GM12878 (cell line): ENCODE results near the gene PSMD14. TPM values are rescaled to one million over a fixed set of nuclear protein-coding genes. Genes with fewer than 3 reads are reported as not detected.

ENCODE experiments used
- ATAC-seq: fragments of 200-7000 bp; cut with Tn5 transposase; 3 replicates; pipeline ENCODE4 v1.9.1; 2020; ENCODE audit warnings: mild to moderate bottlenecking, moderate library complexity
- BruUV-seq: library from RNA; stranded (reverse); fragments of 400-500 nt; replicated peaks from 2 replicates; lab custom pipeline; 2021; lab: Mats Ljungman, UMichigan
- CTCF ChIA-PET: fragments of 300-600 bp; sonication (Branson Sonifier 250); formaldehyde crosslinking; extraction: SDS; loops from one replicate; lab custom pipeline; 2021; ENCODE audit warnings: inconsistent platforms; lab: Yijun Ruan, JAX
- POLR2A ChIA-PET: fragments of 350-600 bp; formaldehyde crosslinking; extraction: SDS; loops from one replicate; lab custom pipeline; 2021; ENCODE audit warnings: inconsistent platforms; lab: Charles Lee
- RAD21 ChIA-PET: fragments of 300-600 bp; sonication (Branson Sonifier 250); formaldehyde crosslinking; loops from one replicate; lab custom pipeline; 2023; ENCODE audit warnings: antibody characterized with exemption; ENCODE audit not compliant: unreplicated experiment; lab: Charles Lee
- SMC1A ChIA-PET: fragments of 300-600 bp; sonication (Branson Sonifier 250); formaldehyde crosslinking; loops from one replicate; lab custom pipeline; 2023; ENCODE audit not compliant: unreplicated experiment, uncharacterized antibody; lab: Charles Lee
- DNase-seq: peaks from one replicate; pipeline ENCODE4 v3.0.0-alpha.2; 2011; ENCODE audit warnings: low read depth, low spot score
- FAIRE-seq: peaks from 3 replicates; lab custom pipeline; 2011; peaks lifted over from hg19 to GRCh38; lab: Jason Lieb, UNC
- H2AFZ ChIP-seq: 2 replicates; pipeline ENCODE4 v1.6.0; 2011; ENCODE audit warnings: low read depth, low read length, control low read depth; ENCODE audit not compliant: control insufficient read depth
- H3K27ac ChIP-seq: 2 replicates; pipeline ENCODE4 v1.5.1; 2011; ENCODE audit warnings: control low read depth; ENCODE audit not compliant: control insufficient read depth, insufficient read depth
- H3K27me3 ChIP-seq, 2 experiments: replicated peaks in 1 of 2; 2 replicates each; pipeline versions ENCODE4 v1.6.0 to v1.6.1; 2011; ENCODE audit warnings: low read length in 1 of 2; ENCODE audit not compliant: control insufficient read depth in 2 of 2, insufficient read depth in 2 of 2
- H3K36me3 ChIP-seq, 2 experiments: 2 replicates each; pipeline ENCODE4 v1.5.1; 2011; ENCODE audit warnings: low read length in 1 of 2; ENCODE audit not compliant: control insufficient read depth in 2 of 2, insufficient read depth in 2 of 2
- H3K4me1 ChIP-seq: 2 replicates; pipeline ENCODE4 v1.6.1; 2011; ENCODE audit warnings: mild to moderate bottlenecking, low read length, moderate library complexity, mixed read lengths; ENCODE audit not compliant: control insufficient read depth, insufficient read depth
- H3K4me2 ChIP-seq: 2 replicates; pipeline ENCODE4 v1.6.0; 2011; ENCODE audit warnings: control low read depth; ENCODE audit not compliant: control insufficient read depth, insufficient read depth
- H3K4me3 ChIP-seq: fragments of 200-600 bp; sonication (generic); 2 replicates; pipeline ENCODE4 v1.5.1; 2016
- H3K79me2 ChIP-seq: 2 replicates; pipeline ENCODE4 v1.6.0; 2011; ENCODE audit warnings: low read length; ENCODE audit not compliant: control insufficient read depth, insufficient read depth
- H3K9ac ChIP-seq: 2 replicates; pipeline ENCODE4 v1.8.0; 2011; ENCODE audit warnings: low read length, control low read depth, mixed read lengths; ENCODE audit not compliant: control insufficient read depth, insufficient read depth
- H3K9me3 ChIP-seq: replicated peaks from 3 replicates; pipeline ENCODE4 v1.5.1; 2011; ENCODE audit warnings: mild to moderate bottlenecking, low read length; ENCODE audit not compliant: control insufficient read depth, insufficient read depth
- H4K20me1 ChIP-seq: 2 replicates; pipeline ENCODE4 v1.6.0; 2011; ENCODE audit not compliant: control insufficient read depth, insufficient read depth
- ASH2L ChIP-seq: fragments of 300-600, 200-600 bp; sonication (generic); IDR thresholded peaks from 2 replicates; pipeline ENCODE4 v1.6.1; 2017; ENCODE audit warnings: low read depth, mild to moderate bottlenecking, borderline replicate concordance
- CBX3 ChIP-seq: fragments of 200-600 bp; sonication (generic); IDR thresholded peaks from 2 replicates; pipeline ENCODE4 v1.6.1; 2016; ENCODE audit warnings: low read depth, borderline replicate concordance
- CHD2 ChIP-seq: IDR thresholded peaks from 2 replicates; pipeline ENCODE4 v1.6.1; 2011; ENCODE audit warnings: low read depth, low read length, improper control_type of control experiment, borderline replicate concordance
- CREB1 ChIP-seq: IDR thresholded peaks from 2 replicates; pipeline ENCODE4 v1.6.1; 2012; ENCODE audit warnings: low read depth, mild to moderate bottlenecking, inconsistent platforms
- EGR1 ChIP-seq, 2 experiments: IDR thresholded peaks; 1 replicate in 1 of 2; 2 replicates in 1 of 2; pipeline ENCODE4 v1.6.1; 2011 to 2012; ENCODE audit warnings: low read depth in 2 of 2, low read length in 2 of 2, borderline replicate concordance in 1 of 2, mild to moderate bottlenecking in 1 of 2, moderate library complexity in 1 of 2
- EP300 ChIP-seq, 2 experiments: fragments of 150-350 bp in 1 of 2; IDR thresholded peaks; 2 replicates each; pipeline ENCODE4 v1.6.1; 2011 to 2012; ENCODE audit warnings: low read depth in 2 of 2, low read length in 2 of 2, borderline replicate concordance in 1 of 2, improper control_type of control experiment in 1 of 2, inconsistent platforms in 1 of 2; ENCODE audit not compliant: control insufficient read depth in 1 of 2
- ESRRA ChIP-seq: IDR thresholded peaks from 2 replicates; pipeline ENCODE4 v1.6.1; 2012; ENCODE audit warnings: mild to moderate bottlenecking, low read length, improper control_type of control experiment
- EZH2 ChIP-seq: IDR thresholded peaks from 2 replicates; pipeline ENCODE4 v1.6.1; 2012; ENCODE audit warnings: low read depth, mild to moderate bottlenecking, control low read depth, inconsistent platforms, low read length, borderline replicate concordance; ENCODE audit not compliant: control insufficient read depth
- FOS ChIP-seq: IDR thresholded peaks from 3 replicates; pipeline ENCODE4 v1.6.1; 2011; ENCODE audit warnings: borderline replicate concordance; ENCODE audit not compliant: insufficient read length; ENCODE audit errors: extremely low read depth
- IRF5 ChIP-seq: fragments of 450-650 bp; IDR thresholded peaks from 2 replicates; pipeline ENCODE4 v1.6.1; 2017; ENCODE audit warnings: borderline replicate concordance
- MEF2B ChIP-seq: fragments of 450-650 bp; IDR thresholded peaks from 2 replicates; pipeline ENCODE4 v1.6.1; 2018; ENCODE audit warnings: mild to moderate bottlenecking, moderate library complexity; ENCODE audit not compliant: partially characterized antibody, poor library complexity, severe bottlenecking
- POU2F2 ChIP-seq: IDR thresholded peaks from 3 replicates; pipeline ENCODE4 v1.6.1; 2011; ENCODE audit warnings: low read depth, mild to moderate bottlenecking, low read length, borderline replicate concordance
- RB1 ChIP-seq: fragments of 450-650 bp; formaldehyde crosslinking; IDR thresholded peaks from 2 replicates; pipeline ENCODE4 v1.6.1; 2017; ENCODE audit warnings: mild to moderate bottlenecking, borderline replicate concordance
- SMC3 ChIP-seq: IDR thresholded peaks from 2 replicates; pipeline ENCODE4 v1.6.1; 2011; ENCODE audit warnings: low read length, improper control_type of control experiment, borderline replicate concordance
- SP1 ChIP-seq: IDR thresholded peaks from one replicate; pipeline ENCODE4 v1.6.1; 2011; ENCODE audit warnings: low read depth, low read length
- STAT1 ChIP-seq: fragments of 450-650 bp; conservative IDR thresholded peaks from 2 replicates; pipeline ENCODE4 v1.6.1; 2014; ENCODE audit warnings: antibody characterized with exemption, mild to moderate bottlenecking
- ZSCAN29 ChIP-seq: fragments of 450-650 bp; IDR thresholded peaks from 2 replicates; pipeline ENCODE4 v1.6.1; 2017; ENCODE audit warnings: mild to moderate bottlenecking, moderate library complexity
- WGBS: methylation state at CpG from one replicate; pipeline ENCODE4 v1.1.6; 2016; ENCODE audit warnings: low lambda C conversion rate; ENCODE audit not compliant: insufficient replicate concordance, insufficient coverage; ENCODE audit errors: missing lambda C conversion rate; 5-methylcytosine and 5-hydroxymethylcytosine counted together
- in situ Hi-C: fragments of 300-500 bp; cut with MboI; formaldehyde crosslinking; loops from 9 replicates; pipeline ENCODE4 v1.14.3; 2018; ENCODE audit warnings: mixed read lengths
- intact Hi-C: fragments of 100-400 bp; cut with micrococcal nuclease; formaldehyde crosslinking; loops from one replicate; pipeline ENCODE4 v1.14.2; 2022; ENCODE audit not compliant: unreplicated experiment
- polyA plus RNA-seq, 11 experiments: library from polyadenylated mRNA; depleted of rRNA in 4 of 11; unstranded in 6 of 11; stranded (reverse) in 5 of 11; fragments of >200 nt; fragmentation: Nextera tagmentation in 4 of 11; fragmentation: Illumina TruSeq in 1 of 11; extraction: Ambion mirVana in 4 of 11; extraction: Trizol in 1 of 11; gene quantifications; 1 replicate in 1 of 11; 2 replicates in 10 of 11; pipeline versions ENCODE4 v1.2.1 to v1.2.3, GENCODE V29; 2011 to 2016; ENCODE audit warnings: inconsistent platforms in 2 of 11, missing spikeins in 2 of 11, low read depth in 1 of 11
- total RNA-seq, 4 experiments: library from RNA; depleted of rRNA in 3 of 4; stranded (reverse); fragments of >200 nt in 3 of 4; fragmentation: Illumina TruSeq in 1 of 4; extraction: Trizol in 1 of 4; gene quantifications; 2 replicates each; pipeline versions ENCODE4 v1.2.1 to v1.2.3, GENCODE V29; 2013 to 2021
- TF ChIP-seq, protein P1 (sequence below): fragments of 450-650 bp; IDR thresholded peaks from 2 replicates; pipeline ENCODE4 v1.6.1; 2014; ENCODE audit warnings: mild to moderate bottlenecking
- TF ChIP-seq, protein P2 (sequence below): IDR thresholded peaks from 2 replicates; pipeline ENCODE4 v1.6.1; 2011; ENCODE audit warnings: borderline replicate concordance, low read depth, mild to moderate bottlenecking, moderate library complexity, low read length; ENCODE audit not compliant: insufficient read depth, poor library complexity, severe bottlenecking

Gene PSMD14
- total and polyA plus RNA-seq, 10 of the 15 experiments (the other 5 are each of a cell fraction or from before 2014, with no cell fraction given) = 70.5 to 253 (median 127) TPM

DNA sequence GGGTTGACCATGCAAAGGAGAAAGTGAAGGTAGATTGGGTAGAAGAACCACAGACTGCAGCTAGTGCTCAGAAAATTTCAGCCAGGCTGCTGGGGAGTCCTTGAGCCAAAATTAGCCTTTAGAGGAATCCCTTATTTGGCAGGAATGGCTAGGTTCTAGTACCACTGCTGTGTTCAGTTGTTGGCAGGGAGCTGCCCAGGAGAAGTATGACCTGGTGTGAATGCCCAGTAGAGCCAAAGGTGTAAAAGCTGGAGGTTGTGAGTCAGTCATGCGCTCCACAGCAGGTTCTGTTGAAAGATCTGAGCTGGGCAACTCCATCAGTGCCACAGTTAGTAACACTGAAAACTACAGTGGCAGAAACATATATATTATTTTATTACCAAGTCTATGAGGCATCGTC is 71.5 kb downstream of the PSMD14 start:
- TF ChIP-seq, protein P1, sequence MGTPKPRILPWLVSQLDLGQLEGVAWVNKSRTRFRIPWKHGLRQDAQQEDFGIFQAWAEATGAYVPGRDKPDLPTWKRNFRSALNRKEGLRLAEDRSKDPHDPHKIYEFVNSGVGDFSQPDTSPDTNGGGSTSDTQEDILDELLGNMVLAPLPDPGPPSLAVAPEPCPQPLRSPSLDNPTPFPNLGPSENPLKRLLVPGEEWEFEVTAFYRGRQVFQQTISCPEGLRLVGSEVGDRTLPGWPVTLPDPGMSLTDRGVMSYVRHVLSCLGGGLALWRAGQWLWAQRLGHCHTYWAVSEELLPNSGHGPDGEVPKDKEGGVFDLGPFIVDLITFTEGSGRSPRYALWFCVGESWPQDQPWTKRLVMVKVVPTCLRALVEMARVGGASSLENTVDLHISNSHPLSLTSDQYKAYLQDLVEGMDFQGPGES = no peak
- TF ChIP-seq IRF5 = no peak
- no peak for TF ChIP-seq MEF2B
- no peak for TF ChIP-seq SP1
- no peak for TF ChIP-seq CHD2
- no peak for TF ChIP-seq RB1
- TF ChIP-seq, protein P2, sequence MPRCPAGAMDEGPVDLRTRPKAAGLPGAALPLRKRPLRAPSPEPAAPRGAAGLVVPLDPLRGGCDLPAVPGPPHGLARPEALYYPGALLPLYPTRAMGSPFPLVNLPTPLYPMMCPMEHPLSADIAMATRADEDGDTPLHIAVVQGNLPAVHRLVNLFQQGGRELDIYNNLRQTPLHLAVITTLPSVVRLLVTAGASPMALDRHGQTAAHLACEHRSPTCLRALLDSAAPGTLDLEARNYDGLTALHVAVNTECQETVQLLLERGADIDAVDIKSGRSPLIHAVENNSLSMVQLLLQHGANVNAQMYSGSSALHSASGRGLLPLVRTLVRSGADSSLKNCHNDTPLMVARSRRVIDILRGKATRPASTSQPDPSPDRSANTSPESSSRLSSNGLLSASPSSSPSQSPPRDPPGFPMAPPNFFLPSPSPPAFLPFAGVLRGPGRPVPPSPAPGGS = no peak
- TF ChIP-seq EGR1 (IDR thresholded peaks at IDR 0.05; ENCODE audit: borderline replicate concordance in 1 of 2, low read depth in 2 of 2, low read length in 2 of 2) = no peak
- no peak for TF ChIP-seq ESRRA
- TF ChIP-seq ZSCAN29 = no peak
- no peak for TF ChIP-seq CBX3
- TF ChIP-seq POU2F2 = no peak
- TF ChIP-seq ASH2L = no peak
- TF ChIP-seq EP300 (IDR thresholded peaks at IDR 0.05; ENCODE audit: borderline replicate concordance in 1 of 2, control insufficient read depth in 1 of 2, low read depth in 2 of 2, low read length in 2 of 2) = no peak
- no peak for TF ChIP-seq SMC3
- no peak for TF ChIP-seq EZH2
- no peak for TF ChIP-seq CREB1
- TF ChIP-seq FOS = no peak
- TF ChIP-seq STAT1 = no peak

More for the DNA sequence above, 71.5 kb downstream of the PSMD14 start:
- H3K79me2 ChIP-seq = no peaks in the 10 kb centered on the region
- BruUV-seq = no TSS peak
- ATAC-seq (no peak), DNase-seq (no peak), FAIRE-seq (no peak)
- H3K9me3 ChIP-seq = no peaks in the 10 kb centered on the region
- SMC1A ChIA-PET = interaction anchor here (1.1 kb wide), 1 partner anchor 9 kb away, joined by 3 read pairs; no protein-coding TSS in a partner anchor
- POLR2A ChIA-PET = no interaction called here
- no peak overlapping the region for H3K4me3 ChIP-seq
- H3K4me2 ChIP-seq = no peak overlapping the region
- H4K20me1 ChIP-seq = no peaks in the 10 kb centered on the region
- in situ Hi-C loops = loop anchor here (25.0 kb wide), 1 partner anchor 933 kb away; the partner anchor contains the start of gene IFIH1
- H2AFZ ChIP-seq = no peak overlapping the region
- H3K36me3 ChIP-seq = no peaks in the 10 kb centered on the region; a peak in 2 of 4 replicates
- no peak overlapping the region for H3K9ac ChIP-seq
- H3K27me3 ChIP-seq = no peaks in the 10 kb centered on the region
- 90% methylated on average over 2 of the region's 2 CpGs for WGBS
- CTCF ChIA-PET = interaction anchor here (1.2 kb wide), 1 partner anchor 9 kb away, joined by 4 read pairs; no protein-coding TSS in a partner anchor
- H3K4me1 ChIP-seq = peaks cover 7% of the 10 kb centered on the region; the same call in 1 of the 2 replicates
- H3K27ac ChIP-seq = no peak overlapping the region
- RAD21 ChIA-PET = no interaction called here
- intact Hi-C loops = loop anchor here (10.0 kb wide), 2 partner anchors 215 to 935 kb away; partner anchors contain the start of genes IFIH1 and TANK
